OCI-LY7 (cell line): ENCODE results near the gene PPP2R1A.

Experiments used
- EZH2phosphoT487 ChIP-seq: fragments of 200-600 bp; sonication (generic); IDR thresholded peaks from 2 replicates; pipeline ENCODE4 v1.6.1; 2018; ENCODE audit warnings: low read depth, borderline replicate concordance, mild to moderate bottlenecking, mixed run types, antibody characterized with exemption, low read length, moderate library complexity, mixed read lengths
- TF ChIP-seq, protein P1 (sequence below): fragments of 200-600 bp; sonication (generic); conservative IDR thresholded peaks from 2 replicates; pipeline ENCODE4 v1.5.1; 2014; ENCODE audit warnings: mild to moderate bottlenecking, antibody characterized with exemption, low read length, moderate library complexity, mixed read lengths

DNA sequence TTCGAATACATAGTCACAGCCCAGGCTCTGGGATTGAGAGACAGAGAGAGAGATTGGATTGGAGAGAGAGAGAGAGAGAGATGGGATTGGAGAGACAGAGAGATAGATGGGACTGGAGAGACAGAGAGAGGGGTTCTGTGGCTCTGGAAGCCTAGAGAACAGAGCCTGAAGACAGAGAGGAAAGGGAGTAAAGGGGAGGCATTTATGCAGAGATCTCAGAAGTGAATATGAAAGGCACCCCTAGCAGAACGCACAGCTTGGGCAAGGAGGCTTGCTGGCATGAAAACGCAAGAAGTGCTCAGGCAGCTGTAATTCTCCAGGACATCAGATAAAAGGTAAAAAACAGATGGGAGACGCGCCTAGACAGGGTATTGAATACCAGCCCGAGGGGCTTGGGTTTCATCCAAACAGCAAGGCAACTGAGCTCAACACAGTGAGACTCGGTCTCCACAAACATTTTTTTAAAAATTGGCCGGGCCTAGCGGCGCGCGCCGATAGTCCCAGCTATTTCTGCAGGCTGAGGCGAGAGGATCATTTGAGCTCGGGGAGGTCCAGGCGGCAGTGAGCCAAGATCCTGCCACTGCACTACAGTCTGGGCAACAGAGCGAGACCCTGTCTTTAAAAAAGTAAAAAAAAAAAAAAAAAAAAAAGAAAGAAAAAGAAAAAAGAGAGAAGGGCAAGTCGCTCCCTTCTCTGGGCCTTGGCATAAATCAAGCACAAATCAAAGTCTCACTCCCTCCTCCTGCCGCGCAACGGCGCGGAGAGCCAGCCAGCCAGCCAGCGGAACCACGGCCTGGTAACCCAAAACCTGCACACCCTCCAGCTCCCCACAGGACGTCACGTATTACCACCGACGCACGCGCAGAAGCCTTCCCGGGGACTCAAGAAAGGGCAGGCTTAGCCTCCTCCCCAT is 774 bp upstream of the PPP2R1A start:
- TF ChIP-seq, protein P1, sequence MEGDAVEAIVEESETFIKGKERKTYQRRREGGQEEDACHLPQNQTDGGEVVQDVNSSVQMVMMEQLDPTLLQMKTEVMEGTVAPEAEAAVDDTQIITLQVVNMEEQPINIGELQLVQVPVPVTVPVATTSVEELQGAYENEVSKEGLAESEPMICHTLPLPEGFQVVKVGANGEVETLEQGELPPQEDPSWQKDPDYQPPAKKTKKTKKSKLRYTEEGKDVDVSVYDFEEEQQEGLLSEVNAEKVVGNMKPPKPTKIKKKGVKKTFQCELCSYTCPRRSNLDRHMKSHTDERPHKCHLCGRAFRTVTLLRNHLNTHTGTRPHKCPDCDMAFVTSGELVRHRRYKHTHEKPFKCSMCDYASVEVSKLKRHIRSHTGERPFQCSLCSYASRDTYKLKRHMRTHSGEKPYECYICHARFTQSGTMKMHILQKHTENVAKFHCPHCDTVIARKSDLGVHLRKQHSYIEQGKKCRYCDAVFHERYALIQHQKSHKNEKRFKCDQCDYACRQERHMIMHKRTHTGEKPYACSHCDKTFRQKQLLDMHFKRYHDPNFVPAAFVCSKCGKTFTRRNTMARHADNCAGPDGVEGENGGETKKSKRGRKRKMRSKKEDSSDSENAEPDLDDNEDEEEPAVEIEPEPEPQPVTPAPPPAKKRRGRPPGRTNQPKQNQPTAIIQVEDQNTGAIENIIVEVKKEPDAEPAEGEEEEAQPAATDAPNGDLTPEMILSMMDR, result no peak; the same call in 1 of the 2 replicates
- TF ChIP-seq EZH2phosphoT487, result no peak
